HepG2 (cell line): ENCODE data around the gene TSC22D1. TPM values are rescaled to one million over a fixed set of nuclear protein-coding genes. Genes with fewer than 3 reads are reported as not detected.
A peak's percentile ranks its signal among the peaks of the same experiment; 100 is the strongest.

Source experiments
- DPF2 ChIP-seq: sonication (generic); formaldehyde crosslinking; IDR thresholded peaks from 2 replicates; pipeline ENCODE4 v1.4.0; 2020; ENCODE audit warnings: mild to moderate bottlenecking, low read depth, missing genetic modification reagents, borderline replicate concordance
- EED ChIP-seq: sonication (generic); formaldehyde crosslinking; IDR thresholded peaks from 2 replicates; pipeline ENCODE4 v1.5.0; 2020; ENCODE audit warnings: mild to moderate bottlenecking, missing genetic modification reagents
- ETV6 ChIP-seq: sonication (generic); formaldehyde crosslinking; conservative IDR thresholded peaks from 2 replicates; pipeline ENCODE4 v1.4.0; 2020; ENCODE audit warnings: missing genetic modification reagents
- HINFP ChIP-seq: sonication (generic); formaldehyde crosslinking; IDR thresholded peaks from 2 replicates; pipeline ENCODE4 v1.4.0; 2020; ENCODE audit warnings: low read depth, mild to moderate bottlenecking, missing genetic modification reagents
- KDM6A ChIP-seq: IDR thresholded peaks from 2 replicates; pipeline ENCODE4 v1.6.1; 2016; ENCODE audit warnings: low read depth
- KLF9 ChIP-seq: IDR thresholded peaks from 2 replicates; pipeline ENCODE4 v1.6.1; 2016; ENCODE audit warnings: low read depth
- MAFG ChIP-seq: sonication (generic); formaldehyde crosslinking; IDR thresholded peaks from 2 replicates; pipeline ENCODE4 v1.5.1; 2020; ENCODE audit warnings: mild to moderate bottlenecking, missing genetic modification reagents
- MEIS1 ChIP-seq: sonication (generic); formaldehyde crosslinking; IDR thresholded peaks from 2 replicates; pipeline ENCODE4 v1.9.0; 2021; ENCODE audit warnings: mild to moderate bottlenecking, missing genetic modification reagents, moderate library complexity, borderline replicate concordance
- MYC ChIP-seq: sonication (generic); formaldehyde crosslinking; IDR thresholded peaks from 2 replicates; pipeline ENCODE4 v1.9.0; 2021; ENCODE audit warnings: missing genetic modification reagents, borderline replicate concordance
- NONO ChIP-seq, 2 experiments: fragments of 450-650 bp in 1 of 2; sonication (generic) in 1 of 2; formaldehyde crosslinking in 1 of 2; IDR thresholded peaks in 1 of 2; conservative IDR thresholded peaks in 1 of 2; 2 replicates each; pipeline versions ENCODE4 v1.6.1 to v1.8.0; 2017 to 2022; ENCODE audit warnings: mild to moderate bottlenecking in 1 of 2, missing genetic modification reagents in 1 of 2, moderate library complexity in 1 of 2
- PATZ1 ChIP-seq: sonication (generic); formaldehyde crosslinking; IDR thresholded peaks from 2 replicates; pipeline ENCODE4 v1.4.0; 2020; ENCODE audit warnings: missing genetic modification reagents
- SRSF1 ChIP-seq: fragments of 200-400 bp; formaldehyde crosslinking; optimal IDR thresholded peaks from 2 replicates; pipeline ENCODE3; 2017; ENCODE audit warnings: mild to moderate bottlenecking, low read depth, low read length, moderate library complexity
- ZFP37 ChIP-seq: sonication (generic); formaldehyde crosslinking; IDR thresholded peaks from 2 replicates; pipeline ENCODE4 v1.4.0; 2020; ENCODE audit warnings: missing genetic modification reagents, borderline replicate concordance
- ZMAT5 ChIP-seq: sonication (generic); formaldehyde crosslinking; IDR thresholded peaks from 2 replicates; pipeline ENCODE4 v1.5.0; 2020; ENCODE audit warnings: mild to moderate bottlenecking, low read depth, missing genetic modification reagents, borderline replicate concordance
- ZNF205 ChIP-seq: IDR thresholded peaks from 2 replicates; pipeline ENCODE4 v1.6.1; 2018; ENCODE audit warnings: missing biosample characterization, missing genetic modification reagents
- ZNF280D ChIP-seq: sonication (generic); formaldehyde crosslinking; IDR thresholded peaks from 2 replicates; pipeline ENCODE4 v1.5.1; 2020; ENCODE audit warnings: mild to moderate bottlenecking, missing genetic modification reagents
- ZNF570 ChIP-seq: sonication (generic); formaldehyde crosslinking; IDR thresholded peaks from 2 replicates; pipeline ENCODE4 v1.4.0; 2020; ENCODE audit warnings: mild to moderate bottlenecking, missing genetic modification reagents, borderline replicate concordance
- ZNF784 ChIP-seq: sonication (generic); formaldehyde crosslinking; IDR thresholded peaks from 2 replicates; pipeline ENCODE4 v1.5.1; 2020; ENCODE audit warnings: missing genetic modification reagents, mild to moderate bottlenecking, borderline replicate concordance
- polyA plus RNA-seq, 8 experiments: library from polyadenylated mRNA; depleted of rRNA in 3 of 8; stranded (reverse) in 7 of 8; unstranded in 1 of 8; fragments of >200 nt; fragmentation: Illumina TruSeq in 4 of 8; extraction: Trizol in 4 of 8; gene quantifications; 2 replicates each; pipeline versions ENCODE4 v1.2.1 to v1.2.3, GENCODE V29; 2011 to 2016; ENCODE audit warnings: low read depth in 4 of 8, missing spikeins in 1 of 8, mixed read lengths in 1 of 8; ENCODE audit not compliant: insufficient read depth in 1 of 8
- total RNA-seq, 5 experiments: library from RNA; depleted of rRNA; stranded (reverse); fragments of >200 nt; fragmentation: Illumina TruSeq; extraction: Trizol; gene quantifications; 2 replicates each; pipeline ENCODE4 v1.2.3, GENCODE V29; 2016; ENCODE audit warnings: low read depth in 1 of 5

TSC22D1 gene
- total and polyA plus RNA-seq, 2 of the 13 experiments (the other 11 are each of a cell fraction or from before 2014, with no cell fraction given) = 18.4 to 35.7 TPM

GRCh38 chr13:44577236-44578066 lies 1.3 kb upstream of the TSC22D1 start (continued):
- TF ChIP-seq NONO (IDR thresholded peaks at IDR 0.05) = no peak
- TF ChIP-seq NONO (CRISPR knock-in tag; conservative IDR thresholded peaks at IDR 0.05) = peak; percentile 51; the same call in 1 of the 2 replicates
- TF ChIP-seq ZMAT5 (CRISPR knock-in tag) = no peak
- no peak for TF ChIP-seq SRSF1
- TF ChIP-seq HINFP (CRISPR knock-in tag) = no peak
- TF ChIP-seq ZNF205 (CRISPR knock-in tag) = 0 out of 2 replicates have a peak, but pooled peaks have one; percentile 13
- TF ChIP-seq MEIS1 (CRISPR knock-in tag) = peak; percentile 63; the same call in 1 of the 2 replicates
- TF ChIP-seq MYC (CRISPR knock-in tag) = peak; percentile 85
- peak; percentile 69; the same call in 1 of the 2 replicates for TF ChIP-seq EED (CRISPR knock-in tag)
- TF ChIP-seq KDM6A (CRISPR knock-in tag) = no peak
- TF ChIP-seq DPF2 (CRISPR knock-in tag) = no peak
- peak; percentile 43; the same call in 1 of the 2 replicates for TF ChIP-seq ZNF784 (CRISPR knock-in tag)
- no peak for TF ChIP-seq ETV6 (CRISPR knock-in tag)
- no peak for TF ChIP-seq KLF9 (CRISPR knock-in tag)
- no peak; the same call in 1 of the 2 replicates for TF ChIP-seq ZFP37 (CRISPR knock-in tag)
- TF ChIP-seq ZNF570 (CRISPR knock-in tag) = no peak
- peak; percentile 6; the same call in 1 of the 2 replicates for TF ChIP-seq MAFG (CRISPR knock-in tag)
- TF ChIP-seq ZNF280D (CRISPR knock-in tag) = 0 out of 2 replicates have a peak, but pooled peaks have one; percentile 54
- peak; percentile 73 for TF ChIP-seq PATZ1 (CRISPR knock-in tag)
